HG02588 (cell line): ENCODE results near the gene ADH5.
A peak's percentile ranks its signal among the peaks of the same experiment; 100 is the strongest.
"Not testable (repeated sequence)": the region's sequence is repeated elsewhere in the genome, so short reads cannot be mapped to it uniquely, and the experiment has no call there.

ENCODE experiments used
- ATAC-seq: cut with Tn5 transposase; IDR thresholded peaks from one replicate; pipeline ENCODE4 v1.9.1; 2021; ENCODE audit warnings: mild to moderate bottlenecking, moderate library complexity; ENCODE audit not compliant: unreplicated experiment

ADH5 gene

GRCh38 chr4:99088481-99089365, at the start of gene ADH5:
Gene ADH5 (minus strand): TSS chr4:99088788. CDS start chr4:99088700, 88 bp downstream.
- ATAC-seq = peak; percentile 91

- ATAC-seq = no peak
Measured at GRCh38 chr4:99136329-99136728, 47.7 kb upstream of the ADH5 start.

- no peak for ATAC-seq
Measured at GRCh38 chr4:99135541-99136162, 47.1 kb upstream of the ADH5 start.

- ATAC-seq = no peak
Measured at GRCh38 chr4:99134586-99134985, 46.0 kb upstream of the ADH5 start.

GRCh38 chr4:99131378-99131777, 42.8 kb upstream of the ADH5 start:
- no peak for ATAC-seq

GRCh38 chr4:99126376-99126775, 37.8 kb upstream of the ADH5 start:
- ATAC-seq = no peak

GRCh38 chr4:99121008-99121407, 32.4 kb upstream of the ADH5 start:
- no peak for ATAC-seq

GRCh38 chr4:99120501-99120900, 31.9 kb upstream of the ADH5 start:
- ATAC-seq = no peak

GRCh38 chr4:99117876-99118693, 29.5 kb upstream of the ADH5 start:
- no peak for ATAC-seq

GRCh38 chr4:99117122-99117841, 28.7 kb upstream of the ADH5 start:
- not testable (repeated sequence) for ATAC-seq

- not testable (repeated sequence) for ATAC-seq
Measured at GRCh38 chr4:99109286-99109685, 20.7 kb upstream of the ADH5 start.

GRCh38 chr4:99104153-99104552, 15.6 kb upstream of the ADH5 start:
- ATAC-seq = no peak

- no peak for ATAC-seq
Measured at GRCh38 chr4:99103166-99103565, 14.6 kb upstream of the ADH5 start.

- no peak for ATAC-seq
Measured at GRCh38 chr4:99102634-99103033, 14.0 kb upstream of the ADH5 start.

- ATAC-seq = no peak
Measured at GRCh38 chr4:99100876-99101275, 12.3 kb upstream of the ADH5 start.

- not testable (repeated sequence) for ATAC-seq
Measured at GRCh38 chr4:99099814-99100213, 11.2 kb upstream of the ADH5 start.

GRCh38 chr4:99099311-99099710, 10.7 kb upstream of the ADH5 start:
- no peak for ATAC-seq

- not testable (repeated sequence) for ATAC-seq
Measured at GRCh38 chr4:99091841-99092240, 3.3 kb upstream of the ADH5 start.

- no peak for ATAC-seq
Measured at GRCh38 chr4:99091216-99091575, 2.6 kb upstream of the ADH5 start.

- ATAC-seq = no peak
Measured at GRCh38 chr4:99090481-99091215, 2.1 kb upstream of the ADH5 start.
